Smooth muscle cell (in vitro differentiated cells): Measurements from ENCODE around the gene RBM44. TPM values are rescaled to one million over a fixed set of nuclear protein-coding genes. Genes with fewer than 3 reads are reported as not detected.

Source experiments
- DNase-seq: peaks from one replicate; lab custom pipeline; 2025; ENCODE audit not compliant: unreplicated experiment; lab: John Stamatoyannopoulos, UW
- H2AFZ ChIP-seq: fragments of 200-600 bp; sonication (generic); 2 replicates; pipeline ENCODE4 v1.6.0; 2016; ENCODE audit warnings: antibody characterized with exemption, low read depth, mild to moderate bottlenecking
- H3F3A ChIP-seq: fragments of 200-600 bp; sonication (generic); 2 replicates; pipeline ENCODE4 v1.6.0; 2017; ENCODE audit warnings: antibody characterized with exemption, low read depth
- H3K27ac ChIP-seq: fragments of 200-600 bp; sonication (generic); 2 replicates; pipeline ENCODE4 v1.5.1; 2016; ENCODE audit warnings: low read depth, mild to moderate bottlenecking
- H3K27me3 ChIP-seq: fragments of 200-600 bp; sonication (generic); 2 replicates; pipeline ENCODE4 v1.6.1; 2016; ENCODE audit warnings: low read depth, mild to moderate bottlenecking
- H3K36me3 ChIP-seq: fragments of 200-600 bp; sonication (generic); 2 replicates; pipeline ENCODE4 v1.5.1; 2016; ENCODE audit warnings: low read depth
- H3K4me1 ChIP-seq: fragments of 200-600 bp; sonication (generic); 2 replicates; pipeline ENCODE4 v1.5.1; 2016; ENCODE audit warnings: low read depth
- H3K4me2 ChIP-seq: fragments of 200-600 bp; sonication (generic); 2 replicates; pipeline ENCODE4 v1.6.0; 2016; ENCODE audit warnings: mild to moderate bottlenecking
- H3K4me3 ChIP-seq: fragments of 200-600 bp; sonication (generic); 2 replicates; pipeline ENCODE4 v1.5.1; 2016; ENCODE audit warnings: mild to moderate bottlenecking
- H3K79me2 ChIP-seq: fragments of 200-600 bp; sonication (generic); 2 replicates; pipeline ENCODE4 v1.6.0; 2016; ENCODE audit warnings: low read depth, mild to moderate bottlenecking
- H3K9ac ChIP-seq: fragments of 200-600 bp; sonication (generic); 2 replicates; pipeline ENCODE4 v1.6.0; 2016; ENCODE audit warnings: low read depth
- H3K9me3 ChIP-seq: fragments of 200-600 bp; sonication (generic); replicated peaks from 2 replicates; pipeline ENCODE4 v1.5.1; 2016; ENCODE audit warnings: low read depth
- H4K20me1 ChIP-seq: fragments of 200-600 bp; sonication (generic); 2 replicates; pipeline ENCODE4 v1.6.0; 2016; ENCODE audit warnings: low read depth
- CTCF ChIP-seq: fragments of 200-600 bp; sonication (generic); IDR thresholded peaks from 2 replicates; pipeline ENCODE4 v1.5.1; 2017; ENCODE audit warnings: borderline replicate concordance, mild to moderate bottlenecking, antibody characterized with exemption; ENCODE audit not compliant: insufficient read depth, poor library complexity, severe bottlenecking
- WGBS: methylation state at CpG from one replicate; pipeline ENCODE4 v1.1.7; 2016; ENCODE audit warnings: low lambda C conversion rate; 5-methylcytosine and 5-hydroxymethylcytosine counted together
- polyA plus RNA-seq: library from polyadenylated mRNA; unstranded; fragments of >200 nt; fragmentation: Nextera tagmentation; extraction: Ambion mirVana; gene quantifications from 2 replicates; pipeline ENCODE4 v1.2.1, GENCODE V29; 2016
- total RNA-seq: library from RNA; depleted of rRNA; stranded (reverse); fragments of >200 nt; gene quantifications from 2 replicates; pipeline ENCODE4 v1.2.3, GENCODE V29; 2014

The RBM44 gene
- total and polyA plus RNA-seq, 2 experiments from 2014 or later, result 0.15 to 1.2 TPM

- Histone ChIP-seq H3K79me2 (no peaks in the 10 kb centered on the region), H3F3A (no peaks in the 10 kb centered on the region), H3K9me3 (no peaks in the 10 kb centered on the region), H3K4me2 (no peak overlapping the region), H2AFZ (no peak overlapping the region), H3K27ac (no peak overlapping the region), H3K27me3 (no peaks in the 10 kb centered on the region), H3K36me3 (peaks cover 10% of the 10 kb centered on the region), H3K4me3 (no peak overlapping the region), H3K4me1 (no peaks in the 10 kb centered on the region), H3K9ac (no peak overlapping the region), H4K20me1 (peaks cover 5% of the 10 kb centered on the region)
- 97% methylated on average over 3 of the region's 3 CpGs for WGBS
- DNase-seq, result no peak
- no peak for TF ChIP-seq CTCF
These were observed 26.1 kb upstream of the RBM44 start for GRCh38 chr2:237772513-237772912.

GRCh38 chr2:237773826-237774225 lies 24.8 kb upstream of the RBM44 start:
- H4K20me1 ChIP-seq, result peaks cover 3% of the 10 kb centered on the region
- H3K9me3 ChIP-seq, result no peaks in the 10 kb centered on the region
- TF ChIP-seq CTCF, result no peak
- no peak overlapping the region for H3K4me3 ChIP-seq
- no peak overlapping the region for H3K27ac ChIP-seq
- no peaks in the 10 kb centered on the region for H3F3A ChIP-seq
- no peaks in the 10 kb centered on the region for H3K27me3 ChIP-seq
- H3K4me2 ChIP-seq, result no peak overlapping the region
- DNase-seq, result no peak
- no peaks in the 10 kb centered on the region for H3K79me2 ChIP-seq
- H2AFZ ChIP-seq, result no peak overlapping the region
- H3K9ac ChIP-seq, result no peak overlapping the region
- H3K36me3 ChIP-seq, result peaks cover 10% of the 10 kb centered on the region
- no peaks in the 10 kb centered on the region for H3K4me1 ChIP-seq
- 89% methylated on average over 15 of the region's 15 CpGs for WGBS

- peaks cover 9% of the 10 kb centered on the region for H3K36me3 ChIP-seq
- 85% methylated on average over 11 of the region's 13 CpGs for WGBS
- no peak overlapping the region for H2AFZ ChIP-seq
These were observed 23.6 kb upstream of the RBM44 start for GRCh38 chr2:237774811-237775553.

More at GRCh38 chr2:237774811-237775553, 23.6 kb upstream of the RBM44 start:
- no peaks in the 10 kb centered on the region for H3K27me3 ChIP-seq
- no peaks in the 10 kb centered on the region for H3K4me1 ChIP-seq
- H3K9ac ChIP-seq, result no peak overlapping the region
- TF ChIP-seq CTCF, result peak; percentile 54
- H3K4me2 ChIP-seq, result no peak overlapping the region
- no peak for DNase-seq
- no peak overlapping the region for H3K4me3 ChIP-seq
- H4K20me1 ChIP-seq, result no peaks in the 10 kb centered on the region
- no peaks in the 10 kb centered on the region for H3K9me3 ChIP-seq
- H3F3A ChIP-seq, result no peaks in the 10 kb centered on the region
- H3K27ac ChIP-seq, result no peak overlapping the region
- no peaks in the 10 kb centered on the region for H3K79me2 ChIP-seq
